ENCODE measurements around the gene WASHC2A.
"Not testable (repeated sequence)": the region's sequence is repeated elsewhere in the genome, so short reads cannot be mapped to it uniquely, and the experiment has no call there.

GRCh38 chr10:50024716-50025383 is 42.9 kb upstream of the WASHC2A start:
- TF ChIP-seq SMC3 (IDR thresholded peaks at IDR 0.05; ENCODE audit: low read depth, low read length); CTCF (conservative IDR thresholded peaks at IDR 0.05; ENCODE audit: low read depth, low read length); MXI1 (IDR thresholded peaks at IDR 0.05; ENCODE audit: borderline replicate concordance, low read depth, low read length); CHD1 (IDR thresholded peaks at IDR 0.05; ENCODE audit: low read depth, low read length); RCOR1 (IDR thresholded peaks at IDR 0.05; ENCODE audit: insufficient replicate concordance, low read length); POLR2A (IDR thresholded peaks at IDR 0.05; ENCODE audit: low read depth, low read length): not testable (repeated sequence)
